BLaER1 treated with 17β-estradiol and CSF1 and Interleukin-3, amounts not matched to agents 10 nM and 100 nM (cell line): ENCODE measurements around the gene SERAC1.

Source experiments
- H3K27ac ChIP-seq, 11 experiments: shearing (Covaris generic); formaldehyde crosslinking; 2 replicates each; pipeline ENCODE4 v1.8.1; 2022
- H3K27me3 ChIP-seq, 11 experiments: shearing (Covaris generic); formaldehyde crosslinking; 2 replicates each; pipeline ENCODE4 v1.8.1; 2022
- H3K36me3 ChIP-seq, 11 experiments: shearing (Covaris generic); formaldehyde crosslinking; 2 replicates each; pipeline ENCODE4 v1.8.1; 2022
- H3K4me1 ChIP-seq, 10 experiments: shearing (Covaris generic); formaldehyde crosslinking; 2 replicates each; pipeline ENCODE4 v1.8.1; 2022
- H3K4me2 ChIP-seq, 11 experiments: shearing (Covaris generic); formaldehyde crosslinking; 2 replicates each; pipeline ENCODE4 v1.8.1; 2022
- H3K4me3 ChIP-seq, 10 experiments: shearing (Covaris generic); formaldehyde crosslinking; 2 replicates each; pipeline ENCODE4 v1.8.1; 2022
- H3K9ac ChIP-seq, 11 experiments: shearing (Covaris generic); formaldehyde crosslinking; 2 replicates each; pipeline ENCODE4 v1.8.1; 2022
- H3K9me3 ChIP-seq, 11 experiments: shearing (Covaris generic); formaldehyde crosslinking; replicated peaks in 1 of 11; 2 replicates each; pipeline ENCODE4 v1.8.1; 2022
- H4K20me1 ChIP-seq, 11 experiments: shearing (Covaris generic); formaldehyde crosslinking; 2 replicates each; pipeline ENCODE4 v1.8.1; 2022
- Cebpa-rat ChIP-seq, 11 experiments: shearing (Covaris generic); IDR thresholded peaks; 2 replicates each; pipeline ENCODE4 v1.8.1; 2022

SERAC1 gene

GRCh38 chr6:158069800-158070195, 98.3 kb downstream of the SERAC1 start:
- H3K4me3 ChIP-seq: no peak overlapping the region
- no peak for TF ChIP-seq Cebpa-rat (IDR thresholded peaks at IDR 0.05)
- no peak overlapping the region for H3K9ac ChIP-seq
- peaks cover 0 to 21% (median 0%) of the 10 kb centered on the region in 11 experiments; a peak in 3 of 22 replicates for H3K27me3 ChIP-seq
- H3K4me1 ChIP-seq: peaks cover 14 to 34% (median 22%) of the 10 kb centered on the region in 10 experiments
- no peaks in the 10 kb centered on the region for H3K36me3 ChIP-seq
- no peak overlapping the region for H3K4me2 ChIP-seq
- no peaks in the 10 kb centered on the region for H3K9me3 ChIP-seq
- no peaks in the 10 kb centered on the region for H4K20me1 ChIP-seq
- H3K27ac ChIP-seq: no peak overlapping the region

GRCh38 chr6:158068893-158069799, 98.9 kb downstream of the SERAC1 start:
- Histone ChIP-seq H3K27ac (no peak overlapping the region), H3K36me3 (no peaks in the 10 kb centered on the region), H3K4me2 (peak overlapping the region in 4 of 11 experiments; percentile 39 to 63 (median 43); a peak in 7 of 22 replicates), H3K4me1 (peaks cover 14 to 38% (median 27%) of the 10 kb centered on the region in 10 experiments), H4K20me1 (no peaks in the 10 kb centered on the region), H3K4me3 (no peak overlapping the region), H3K9ac (no peak overlapping the region), H3K27me3 (peaks cover 0 to 23% (median 0%) of the 10 kb centered on the region in 11 experiments; a peak in 3 of 22 replicates), H3K9me3 (no peaks in the 10 kb centered on the region)
- TF ChIP-seq Cebpa-rat (IDR thresholded peaks at IDR 0.05): no peak

- H3K9ac ChIP-seq: no peak overlapping the region
Observed at GRCh38 chr6:158068156-158068892, 99.7 kb downstream of the SERAC1 start.

GRCh38 chr6:158067436-158068015, 100.5 kb downstream of the SERAC1 start:
- Histone ChIP-seq H3K27me3 (peaks cover 0 to 27% (median 0%) of the 10 kb centered on the region in 11 experiments; a peak in 3 of 22 replicates), H3K4me2 (no peak overlapping the region), H3K4me3 (no peak overlapping the region), H3K27ac (no peak overlapping the region), H3K36me3 (peaks cover 0 to 4% (median 0%) of the 10 kb centered on the region in 11 experiments; a peak in 1 of 22 replicates), H3K9me3 (peaks cover 5 to 10% (median 9%) of the 10 kb centered on the region in 11 experiments; a peak in 19 of 22 replicates), H3K4me1 (peaks cover 14 to 38% (median 27%) of the 10 kb centered on the region in 10 experiments), H4K20me1 (no peaks in the 10 kb centered on the region), H3K9ac (no peak overlapping the region)
- TF ChIP-seq Cebpa-rat (IDR thresholded peaks at IDR 0.05): no peak

More at GRCh38 chr6:158068156-158068892, 99.7 kb downstream of the SERAC1 start:
- Histone ChIP-seq H3K4me1 (peaks cover 14 to 38% (median 27%) of the 10 kb centered on the region in 10 experiments), H3K36me3 (0 out of 22 replicates have a peak, but pooled peaks cover 0 to 4% (median 0%) of the 10 kb centered on the region in 11 experiments), H4K20me1 (no peaks in the 10 kb centered on the region), H3K27ac (no peak overlapping the region), H3K9me3 (peaks cover 0 to 2% (median under 1%) of the 10 kb centered on the region in 11 experiments; a peak in 9 of 22 replicates), H3K27me3 (peaks cover 0 to 23% (median 0%) of the 10 kb centered on the region in 11 experiments; a peak in 3 of 22 replicates), H3K4me3 (no peak overlapping the region), H3K4me2 (peak overlapping the region in 4 of 11 experiments; percentile 39 to 63 (median 43); a peak in 6 of 22 replicates)
- no peak for TF ChIP-seq Cebpa-rat (IDR thresholded peaks at IDR 0.05)

- Histone ChIP-seq H3K9me3 (peaks cover 5 to 17% (median 11%) of the 10 kb centered on the region in 11 experiments; a peak in 19 of 22 replicates), H3K27me3 (peaks cover 0 to 35% (median 0%) of the 10 kb centered on the region in 11 experiments; a peak in 3 of 22 replicates), H3K4me1 (peaks cover 14 to 39% (median 20%) of the 10 kb centered on the region in 10 experiments), H3K9ac (no peak overlapping the region), H3K4me2 (no peak overlapping the region), H3K4me3 (no peak overlapping the region), H3K27ac (no peak overlapping the region), H3K36me3 (peaks cover 0 to 4% (median 0%) of the 10 kb centered on the region in 11 experiments; a peak in 1 of 22 replicates), H4K20me1 (no peaks in the 10 kb centered on the region)
- TF ChIP-seq Cebpa-rat (IDR thresholded peaks at IDR 0.05): no peak
Observed at GRCh38 chr6:158066136-158066781, 101.8 kb downstream of the SERAC1 start.

DNA sequence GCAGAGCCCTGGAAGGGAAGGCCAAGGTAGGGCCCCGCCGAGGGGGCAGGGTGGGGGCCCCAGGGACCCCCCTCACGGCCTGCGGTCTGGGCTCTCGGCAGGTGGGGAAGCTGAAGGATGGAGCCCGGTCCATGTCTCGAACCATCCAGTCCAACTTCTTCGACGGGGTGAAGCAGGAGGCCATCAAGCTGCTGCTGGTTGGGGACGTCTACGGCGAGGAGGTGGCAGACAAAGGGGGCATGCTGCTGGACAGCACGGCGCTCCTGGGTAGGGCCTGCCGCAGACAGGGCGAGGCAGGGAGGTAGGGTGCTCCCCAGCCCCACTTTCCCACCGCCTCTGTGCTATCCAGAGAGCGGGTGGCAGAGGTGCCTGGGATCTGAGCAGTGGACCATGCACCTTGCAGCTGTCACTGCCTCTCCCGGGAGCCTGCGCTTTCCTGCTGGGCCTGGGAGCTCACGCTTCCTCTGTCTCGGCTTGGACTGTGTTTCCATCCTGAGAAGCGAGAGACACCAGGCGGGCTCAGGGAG, 103.3 kb downstream of the SERAC1 start:
- Histone ChIP-seq H3K27ac (no peak overlapping the region), H3K4me2 (peak overlapping the region in 8 of 11 experiments; percentile 16 to 57 (median 48); a peak in 15 of 22 replicates), H3K36me3 (peaks cover 0 to 4% (median 0%) of the 10 kb centered on the region in 11 experiments; a peak in 1 of 22 replicates), H3K4me1 (peaks cover 25 to 53% (median 31%) of the 10 kb centered on the region in 10 experiments), H3K27me3 (peaks cover 0 to 37% (median 0%) of the 10 kb centered on the region in 11 experiments; a peak in 3 of 22 replicates), H3K4me3 (no peak overlapping the region), H3K9ac (0 out of 22 replicates have a peak overlapping the region, but pooled peaks of 1 of the 11 experiments have one; percentile 50), H4K20me1 (no peaks in the 10 kb centered on the region), H3K9me3 (peaks cover 5 to 17% (median 11%) of the 10 kb centered on the region in 11 experiments; a peak in 19 of 22 replicates)
- TF ChIP-seq Cebpa-rat (IDR thresholded peaks at IDR 0.05): no peak

DNA sequence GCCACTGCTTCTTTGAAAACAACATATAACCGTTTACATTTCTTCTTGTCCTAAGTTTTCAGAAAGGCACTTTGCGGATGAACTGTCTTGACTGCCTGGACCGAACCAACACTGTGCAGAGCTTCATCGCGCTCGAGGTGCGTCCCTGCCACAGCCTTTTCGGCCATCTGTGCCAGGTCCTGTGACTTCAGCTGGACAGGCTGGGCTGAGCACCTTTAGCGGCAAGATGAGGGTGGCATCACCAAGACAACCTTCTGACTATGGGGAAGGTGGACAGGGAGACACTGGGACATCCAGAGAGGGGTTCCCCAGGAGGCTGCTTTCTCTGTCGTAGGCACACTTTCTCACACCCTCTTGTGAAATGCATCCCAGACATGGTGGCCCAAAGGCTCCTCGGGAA, 104.3 kb downstream of the SERAC1 start:
- H3K4me3 ChIP-seq: no peak overlapping the region
- peaks cover 0 to 4% (median 0%) of the 10 kb centered on the region in 11 experiments; a peak in 1 of 22 replicates for H3K36me3 ChIP-seq
- peaks cover 18 to 53% (median 31%) of the 10 kb centered on the region in 10 experiments for H3K4me1 ChIP-seq

More for the DNA sequence above, 104.3 kb downstream of the SERAC1 start:
- Histone ChIP-seq H3K9ac (no peak overlapping the region), H3K4me2 (no peak overlapping the region), H3K27ac (no peak overlapping the region), H3K9me3 (peaks cover 5 to 17% (median 11%) of the 10 kb centered on the region in 11 experiments; a peak in 19 of 22 replicates), H3K27me3 (peaks cover 0 to 43% (median 0%) of the 10 kb centered on the region in 11 experiments; a peak in 3 of 22 replicates), H4K20me1 (no peaks in the 10 kb centered on the region)
- no peak for TF ChIP-seq Cebpa-rat (IDR thresholded peaks at IDR 0.05)
